ENCODE results near the gene ERGIC1. TPM values are rescaled to one million over a fixed set of nuclear protein-coding genes. Genes with fewer than 3 reads are reported as not detected.

Gene ERGIC1
- total and polyA plus RNA-seq, 12 donors: 71.9 to 450 (median 248) TPM

- no peaks in the 10 kb centered on the region for H3K4me1 ChIP-seq (replicated peaks in 1 of 2)
- H3K36me3 ChIP-seq (replicated peaks in 1 of 2): peaks cover 0 to 48% of the 10 kb centered on the region in 2 donors
- intact Hi-C loops (cut with DNase I): loop anchor here in 1 of 2 donors (10.0 kb wide), 1 partner anchor 475 kb away; no protein-coding TSS in a partner anchor
- H3K4me3 ChIP-seq: no peak overlapping the region
- 75 to 92% (median 86%) methylated on average over 3 of the region's 3 CpGs for WGBS, 4 donors
- H3K9me3 ChIP-seq (replicated peaks in 1 of 3): no peaks in the 10 kb centered on the region
- no peaks in the 10 kb centered on the region for H3K27me3 ChIP-seq
- DNase-seq: no peak
- TF ChIP-seq POLR2A (IDR thresholded peaks at IDR 0.05): no peak
- TF ChIP-seq CTCF (IDR thresholded peaks at IDR 0.05): no peak
- H3K27ac ChIP-seq: no peak overlapping the region
Observed at GRCh38 chr5:172949426-172949825, 115.4 kb downstream of the ERGIC1 start.

- Histone ChIP-seq H3K9me3 (replicated peaks in 1 of 3) (no peaks in the 10 kb centered on the region), H3K4me3 (no peak overlapping the region), H3K4me1 (replicated peaks in 1 of 2) (no peaks in the 10 kb centered on the region), H3K27me3 (no peaks in the 10 kb centered on the region), H3K36me3 (replicated peaks in 1 of 2) (peaks cover 0 to 38% of the 10 kb centered on the region in 2 donors), H3K27ac (no peak overlapping the region)
- intact Hi-C loops (cut with DNase I): no loop called here
- 86 to 95% (median 91%) methylated on average over 7 to 12 of the region's 12 CpGs for WGBS, 4 donors
- no peak for TF ChIP-seq CTCF (IDR thresholded peaks at IDR 0.05)
- TF ChIP-seq POLR2A (IDR thresholded peaks at IDR 0.05): no peak
- DNase-seq: no peak
Observed at GRCh38 chr5:172950176-172950965, 116.3 kb downstream of the ERGIC1 start.

DNA sequence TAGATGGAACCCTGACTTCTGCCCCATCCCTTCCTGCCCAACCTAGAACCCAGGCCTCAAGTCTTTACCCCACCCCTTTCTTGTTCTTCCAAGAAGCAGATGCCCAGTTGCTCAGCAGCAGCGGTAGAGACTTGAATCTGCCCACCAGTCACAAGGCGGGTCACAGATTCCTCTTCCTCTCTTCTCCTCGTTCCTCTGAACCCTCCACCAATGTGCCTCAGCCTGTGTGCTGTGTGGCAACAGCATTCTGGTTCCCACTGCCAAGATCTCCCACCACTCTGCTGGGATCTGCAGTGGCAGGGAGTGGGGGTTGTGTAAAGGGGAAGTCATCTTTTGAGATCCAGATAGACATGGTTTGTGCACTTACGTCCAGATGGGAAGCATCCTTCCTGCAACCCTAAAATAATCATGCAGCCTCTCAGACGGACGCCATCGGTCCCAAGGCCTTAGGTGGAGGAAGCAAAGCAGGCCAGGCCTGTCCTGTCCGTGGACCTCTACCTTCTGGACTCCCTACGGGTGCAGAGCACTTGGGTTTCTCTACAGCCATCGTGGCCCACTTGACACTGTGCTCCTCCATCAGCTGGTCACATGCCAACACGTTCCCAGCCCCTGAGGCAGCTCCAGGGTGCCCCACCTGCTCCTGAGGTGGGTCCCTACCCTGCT, 117.5 kb downstream of the ERGIC1 start:
- Histone ChIP-seq H3K36me3 (replicated peaks in 1 of 2) (peaks cover 0 to 29% of the 10 kb centered on the region in 2 donors), H3K27me3 (no peaks in the 10 kb centered on the region), H3K9me3 (replicated peaks in 1 of 3) (no peaks in the 10 kb centered on the region), H3K4me1 (replicated peaks in 1 of 2) (peaks cover 0 to 5% of the 10 kb centered on the region in 2 donors), H3K4me3 (no peak overlapping the region), H3K27ac (peak overlapping the region in 1 of 5 donors; percentile 24)
- DNase-seq: no peak
- intact Hi-C loops (cut with DNase I): no loop called here
- TF ChIP-seq CTCF (IDR thresholded peaks at IDR 0.05) (no peak), POLR2A (IDR thresholded peaks at IDR 0.05) (no peak)
- 79 to 89% (median 85%) methylated on average over 7 to 11 of the region's 11 CpGs for WGBS, 4 donors

DNA sequence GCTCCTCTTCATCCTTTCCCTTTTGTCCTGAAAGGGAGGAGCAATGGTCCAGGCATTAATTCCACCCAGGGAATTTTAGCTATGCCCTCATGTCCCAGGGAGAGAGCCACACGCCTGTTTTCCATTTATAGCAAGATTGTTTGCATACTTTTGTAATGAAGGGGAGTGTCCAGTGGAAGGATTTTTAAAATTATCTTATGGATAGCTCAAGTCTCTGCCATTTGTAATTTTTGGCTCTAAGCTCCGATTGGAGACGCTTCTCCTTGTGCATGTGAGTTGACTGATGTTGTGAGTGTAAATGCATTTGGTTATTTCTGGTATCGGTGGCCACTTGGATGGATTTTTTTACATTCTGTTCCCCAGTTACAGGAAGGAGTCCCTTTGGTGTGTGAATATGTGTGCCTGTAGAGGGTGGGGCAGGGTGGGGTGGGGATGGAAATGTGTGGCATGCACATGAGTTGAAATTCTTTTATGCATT, 118.0 kb downstream of the ERGIC1 start:
- H3K4me1 ChIP-seq (replicated peaks in 1 of 2): peaks cover 0 to 5% of the 10 kb centered on the region in 2 donors

More for the DNA sequence above, 118.0 kb downstream of the ERGIC1 start:
- peaks cover 0 to 25% of the 10 kb centered on the region in 2 donors for H3K36me3 ChIP-seq (replicated peaks in 1 of 2)
- no peaks in the 10 kb centered on the region for H3K27me3 ChIP-seq
- TF ChIP-seq POLR2A (IDR thresholded peaks at IDR 0.05): no peak
- TF ChIP-seq CTCF (IDR thresholded peaks at IDR 0.05): no peak
- DNase-seq: no peak
- H3K4me3 ChIP-seq: no peak overlapping the region
- 78 to 86% (median 85%) methylated on average over 4 of the region's 4 CpGs for WGBS, 4 donors
- intact Hi-C loops (cut with DNase I): no loop called here
- peak overlapping the region in 1 of 5 donors; percentile 24 for H3K27ac ChIP-seq
- no peaks in the 10 kb centered on the region for H3K9me3 ChIP-seq (replicated peaks in 1 of 3)

All from adrenal gland (tissue), 12 donors.